ENCODE measurements around the gene ZNF77. TPM values are rescaled to one million over a fixed set of nuclear protein-coding genes. Genes with fewer than 3 reads are reported as not detected.
"Not testable (repeated sequence)": the region's sequence is repeated elsewhere in the genome, so short reads cannot be mapped to it uniquely, and the experiment has no call there.

ZNF77 gene
- total RNA-seq, 3 donors from 2014 or later, result 2.2 to 5.1 (median 4.9) TPM

DNA sequence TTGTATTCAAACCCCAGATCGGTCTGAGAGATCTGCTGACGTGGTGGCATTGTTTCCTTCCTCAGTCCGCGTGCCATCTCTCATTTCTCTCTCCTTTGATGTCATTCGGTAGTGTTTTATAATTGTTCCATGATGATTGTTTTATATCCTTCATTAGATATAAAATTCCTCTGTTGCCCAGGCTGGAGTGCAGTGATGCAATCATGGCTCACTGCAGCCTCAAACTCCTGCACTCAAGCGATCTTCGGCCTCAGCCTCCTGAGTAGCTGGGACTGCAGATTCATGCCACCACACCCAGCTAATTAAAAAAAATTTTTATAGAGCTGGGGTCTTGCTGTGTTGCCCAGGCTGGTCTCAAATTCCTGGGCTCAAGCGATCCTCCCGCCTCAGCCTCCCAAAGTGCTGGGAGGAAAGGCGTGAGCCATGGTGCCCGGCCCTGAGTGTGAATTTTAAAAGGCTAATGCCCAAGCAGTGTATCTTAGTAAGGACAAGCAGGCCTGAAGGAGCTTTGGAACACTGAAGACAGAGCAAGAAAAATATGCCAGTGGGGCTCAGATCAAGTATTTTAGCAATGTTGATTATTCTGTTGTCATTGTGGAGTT lies 38.8 kb downstream of the ZNF77 start:
- no peaks in the 10 kb centered on the region for H3K36me3 ChIP-seq
- intact Hi-C loops (cut with DNase I; ENCODE audit: low total_unique reads), result no loop called here
- H3K4me3 ChIP-seq, result no peak overlapping the region
- no peaks in the 10 kb centered on the region for H3K27me3 ChIP-seq
- TF ChIP-seq POLR2A (IDR thresholded peaks at IDR 0.05) (no peak), POLR2AphosphoS5 (IDR thresholded peaks at IDR 0.05) (no peak)
- TF ChIP-seq, protein P1, sequence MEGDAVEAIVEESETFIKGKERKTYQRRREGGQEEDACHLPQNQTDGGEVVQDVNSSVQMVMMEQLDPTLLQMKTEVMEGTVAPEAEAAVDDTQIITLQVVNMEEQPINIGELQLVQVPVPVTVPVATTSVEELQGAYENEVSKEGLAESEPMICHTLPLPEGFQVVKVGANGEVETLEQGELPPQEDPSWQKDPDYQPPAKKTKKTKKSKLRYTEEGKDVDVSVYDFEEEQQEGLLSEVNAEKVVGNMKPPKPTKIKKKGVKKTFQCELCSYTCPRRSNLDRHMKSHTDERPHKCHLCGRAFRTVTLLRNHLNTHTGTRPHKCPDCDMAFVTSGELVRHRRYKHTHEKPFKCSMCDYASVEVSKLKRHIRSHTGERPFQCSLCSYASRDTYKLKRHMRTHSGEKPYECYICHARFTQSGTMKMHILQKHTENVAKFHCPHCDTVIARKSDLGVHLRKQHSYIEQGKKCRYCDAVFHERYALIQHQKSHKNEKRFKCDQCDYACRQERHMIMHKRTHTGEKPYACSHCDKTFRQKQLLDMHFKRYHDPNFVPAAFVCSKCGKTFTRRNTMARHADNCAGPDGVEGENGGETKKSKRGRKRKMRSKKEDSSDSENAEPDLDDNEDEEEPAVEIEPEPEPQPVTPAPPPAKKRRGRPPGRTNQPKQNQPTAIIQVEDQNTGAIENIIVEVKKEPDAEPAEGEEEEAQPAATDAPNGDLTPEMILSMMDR (IDR thresholded peaks at IDR 0.05), result no peak
- H3K9me3 ChIP-seq, result no peaks in the 10 kb centered on the region
- H3K27ac ChIP-seq, result no peak overlapping the region
- no peaks in the 10 kb centered on the region for H3K4me1 ChIP-seq
- no peak for DNase-seq (ENCODE audit: low spot score in 2 of 2)

DNA sequence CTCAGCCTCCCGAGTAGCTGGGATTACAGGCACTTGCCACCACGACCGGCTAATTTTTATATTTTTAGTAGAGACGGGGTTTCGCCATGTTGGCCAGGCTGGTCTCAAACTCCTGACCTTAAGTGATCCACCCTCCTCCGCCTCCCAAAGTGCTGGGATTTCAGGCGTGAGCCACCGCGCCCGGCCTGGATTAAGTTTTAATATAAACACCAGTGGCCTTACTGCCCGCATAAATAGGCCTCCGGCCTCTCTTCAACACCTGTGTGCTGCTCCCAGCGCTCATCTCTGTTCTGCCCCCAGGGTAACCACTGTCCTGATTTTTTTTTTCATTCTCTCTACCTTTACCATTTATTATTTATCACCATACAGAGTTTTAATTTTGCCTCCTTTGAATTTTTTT lies 41.4 kb downstream of the ZNF77 start:
- intact Hi-C loops (cut with DNase I; ENCODE audit: low total_unique reads); DNase-seq (ENCODE audit: low spot score in 2 of 2); H3K36me3 ChIP-seq: not testable (repeated sequence)

DNA sequence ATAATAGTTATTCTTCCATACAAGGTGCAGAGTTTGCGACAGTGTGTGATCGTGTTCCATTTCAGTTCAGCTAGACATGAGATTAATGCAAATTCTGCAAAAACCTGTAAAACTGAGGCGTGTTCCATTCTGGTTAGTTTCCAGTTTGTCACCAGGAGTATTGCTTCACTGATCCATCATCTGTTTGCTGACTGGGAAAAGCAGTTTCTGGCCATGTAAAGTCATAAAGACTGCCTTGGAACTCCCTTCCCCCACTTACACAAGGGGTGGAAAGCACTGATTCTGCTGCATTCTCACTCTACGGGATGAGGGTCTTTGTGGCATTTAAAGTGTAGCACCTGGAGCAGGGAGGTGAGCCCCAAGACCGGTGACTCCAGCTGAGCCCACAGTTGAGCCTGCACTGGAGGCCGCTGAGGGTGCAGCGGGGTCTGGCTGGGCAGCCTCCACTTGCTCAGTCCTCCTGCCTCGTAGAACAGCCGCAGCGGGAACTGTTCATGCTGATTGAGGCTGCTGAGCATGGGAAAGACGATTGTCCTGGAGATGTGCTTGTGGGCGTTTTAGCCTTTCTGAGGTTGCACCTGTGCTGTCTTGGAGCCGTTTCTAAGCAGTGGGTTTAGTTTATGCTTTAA lies 42.1 kb downstream of the ZNF77 start:
- H3K9me3 ChIP-seq, result no peaks in the 10 kb centered on the region
- intact Hi-C loops (cut with DNase I; ENCODE audit: low total_unique reads), result no loop called here
- no peaks in the 10 kb centered on the region for H3K4me1 ChIP-seq
- H3K27ac ChIP-seq, result no peak overlapping the region
- H3K4me3 ChIP-seq, result no peak overlapping the region
- no peak for DNase-seq (ENCODE audit: low spot score in 2 of 2)
- TF ChIP-seq, protein P1 (IDR thresholded peaks at IDR 0.05), result no peak
- no peak for TF ChIP-seq POLR2A (IDR thresholded peaks at IDR 0.05)
- no peak for TF ChIP-seq POLR2AphosphoS5 (IDR thresholded peaks at IDR 0.05)
- H3K27me3 ChIP-seq, result no peaks in the 10 kb centered on the region
- H3K36me3 ChIP-seq, result no peaks in the 10 kb centered on the region

More for the DNA sequence above, 41.4 kb downstream of the ZNF77 start:
- H3K9me3 ChIP-seq, H3K27ac ChIP-seq, H3K4me3 ChIP-seq, H3K27me3 ChIP-seq, H3K4me1 ChIP-seq: not testable (repeated sequence)

DNA sequence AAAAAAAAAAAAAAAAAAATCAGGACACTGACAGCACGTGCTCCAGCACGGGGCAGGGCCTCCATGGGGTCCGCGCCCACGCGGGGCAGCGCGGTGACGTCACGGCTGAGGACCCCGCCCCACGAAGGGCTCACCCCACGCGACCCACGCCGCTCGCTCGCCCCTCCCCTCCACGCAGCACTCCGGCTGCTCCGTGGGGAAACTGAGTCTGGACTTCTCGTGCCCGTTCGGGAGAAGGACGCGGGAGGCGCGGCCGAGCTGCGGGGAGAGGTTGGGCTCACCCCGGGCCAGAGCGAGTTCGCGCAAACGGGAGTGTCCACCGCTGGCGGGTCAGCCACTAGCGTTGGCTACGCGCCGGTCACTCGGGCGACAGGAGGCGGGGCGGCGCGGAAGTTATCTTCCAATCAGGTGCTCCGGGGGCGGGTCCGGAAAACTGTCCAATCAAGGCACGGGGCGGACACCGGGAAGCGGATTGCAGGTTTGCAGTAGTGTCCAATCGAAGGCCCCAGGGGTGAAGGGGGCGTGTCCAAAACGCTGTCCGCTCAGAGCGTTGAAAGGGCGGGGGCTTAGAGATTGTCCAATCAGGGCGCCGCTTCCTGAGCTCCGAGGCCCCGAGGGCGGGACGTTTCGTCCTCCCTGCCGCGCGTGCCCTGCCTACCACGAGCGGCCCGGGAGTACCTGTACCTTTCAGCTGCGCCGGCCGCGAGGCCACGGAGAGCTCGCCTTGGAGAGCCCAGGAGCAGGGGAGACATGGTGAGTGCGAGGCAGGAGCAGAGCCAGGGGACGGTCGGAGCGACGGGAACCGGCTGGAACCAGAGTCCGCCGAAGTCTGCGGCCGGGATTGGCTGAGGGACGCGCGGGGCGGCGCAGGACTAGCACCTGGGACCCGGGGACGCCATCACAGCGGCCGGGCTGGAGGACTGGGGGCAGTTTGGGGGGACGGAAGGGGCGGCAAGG lies 44.2 kb downstream of the ZNF77 start, which contains the start of gene ZNF57:
TSS of gene ZNF57 (plus strand) at position 633 of the 957 bp plus-strand sequence. CDS start at position 751, 118 bp downstream.
- peak within 1 kb of the TSS; percentile 63 to 83 (median 75) for H3K4me3 ChIP-seq
- H3K9me3 ChIP-seq, result peaks cover 0 to 11% of the 10 kb centered on the region in 2 donors
- peak within 1 kb of the TSS; percentile 82 to 94 for H3K27ac ChIP-seq
- DNase-seq (ENCODE audit: low spot score in 2 of 2), result peak; percentile 100
- TF ChIP-seq POLR2A (IDR thresholded peaks at IDR 0.05) (no peak), POLR2AphosphoS5 (IDR thresholded peaks at IDR 0.05) (peak; percentile 65 to 70 (median 69))
- TF ChIP-seq, protein P1 (IDR thresholded peaks at IDR 0.05), result no peak
- no peaks in the 10 kb centered on the region for H3K4me1 ChIP-seq
- H3K36me3 ChIP-seq, result no peaks in the 10 kb centered on the region
- intact Hi-C loops (cut with DNase I; ENCODE audit: low total_unique reads), result no loop called here
- no peaks in the 10 kb centered on the region for H3K27me3 ChIP-seq

DNA sequence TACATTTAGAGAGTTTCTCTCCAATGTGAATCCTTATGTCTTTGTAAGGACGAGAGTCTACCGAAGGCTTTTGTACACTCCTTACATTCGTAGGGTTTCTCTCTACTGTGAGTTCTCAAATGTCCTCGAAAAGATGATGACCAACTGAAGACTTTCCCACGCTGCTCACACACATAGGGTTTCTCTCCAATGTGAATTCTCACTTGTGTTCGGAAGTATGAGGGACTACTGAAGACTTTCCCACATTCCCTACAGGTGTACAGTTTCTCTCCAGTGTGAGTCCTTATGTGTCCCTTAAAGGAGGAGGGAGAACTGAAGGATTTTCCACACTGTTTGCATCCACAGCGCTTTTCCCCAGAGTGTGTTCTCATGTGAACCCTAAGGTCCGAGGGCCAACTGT lies 48.1 kb downstream of the ZNF77 start:
- Histone ChIP-seq H3K27me3 (no peaks in the 10 kb centered on the region), H3K36me3 (no peaks in the 10 kb centered on the region), H3K4me3 (no peak overlapping the region), H3K4me1 (no peaks in the 10 kb centered on the region), H3K27ac (no peak overlapping the region), H3K9me3 (peaks cover 0 to 11% of the 10 kb centered on the region in 2 donors)
- DNase-seq (ENCODE audit: low spot score in 2 of 2), result no peak
- TF ChIP-seq POLR2AphosphoS5 (IDR thresholded peaks at IDR 0.05) (no peak), POLR2A (IDR thresholded peaks at IDR 0.05) (no peak)
- TF ChIP-seq, protein P1 (IDR thresholded peaks at IDR 0.05), result no peak
- intact Hi-C loops (cut with DNase I; ENCODE audit: low total_unique reads), result no loop called here

DNA sequence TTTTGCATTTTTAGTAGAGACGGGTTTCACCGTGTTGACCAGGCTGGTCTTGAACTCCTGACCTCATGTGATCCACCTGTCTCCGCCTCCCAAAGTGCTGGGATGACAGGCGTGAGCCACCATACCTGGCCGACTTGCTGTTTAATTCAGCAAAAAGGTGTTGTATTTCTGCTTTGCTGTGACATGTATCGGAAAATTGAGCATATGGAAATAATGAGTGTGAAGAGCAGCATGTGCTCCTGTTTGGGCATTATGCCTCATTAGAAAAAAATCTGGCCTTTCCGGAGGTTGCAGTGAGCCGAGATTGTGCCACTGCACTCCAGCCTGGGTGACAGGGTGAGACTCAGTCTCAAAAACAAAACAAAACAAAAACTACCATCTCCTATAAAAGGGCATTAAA lies 54.2 kb downstream of the ZNF77 start:
- DNase-seq (ENCODE audit: low spot score in 2 of 2); H3K4me1 ChIP-seq; H3K9me3 ChIP-seq; H3K4me3 ChIP-seq; intact Hi-C loops (cut with DNase I; ENCODE audit: low total_unique reads); H3K27ac ChIP-seq; H3K36me3 ChIP-seq; H3K27me3 ChIP-seq: not testable (repeated sequence)
